GM12878 (cell line): Measurements from ENCODE around the gene TICRR. TPM values are rescaled to one million over a fixed set of nuclear protein-coding genes. Genes with fewer than 3 reads are reported as not detected.

Experiments used
- ATAC-seq: fragments of 200-7000 bp; cut with Tn5 transposase; 3 replicates; pipeline ENCODE4 v1.9.1; 2020; ENCODE audit warnings: mild to moderate bottlenecking, moderate library complexity
- BruUV-seq: library from RNA; stranded (reverse); fragments of 400-500 nt; replicated peaks from 2 replicates; lab custom pipeline; 2021; lab: Mats Ljungman, UMichigan
- CTCF ChIA-PET: fragments of 300-600 bp; sonication (Branson Sonifier 250); formaldehyde crosslinking; extraction: SDS; loops from one replicate; lab custom pipeline; 2021; ENCODE audit warnings: inconsistent platforms; lab: Yijun Ruan, JAX
- POLR2A ChIA-PET: fragments of 350-600 bp; formaldehyde crosslinking; extraction: SDS; loops from one replicate; lab custom pipeline; 2021; ENCODE audit warnings: inconsistent platforms; lab: Charles Lee
- RAD21 ChIA-PET: fragments of 300-600 bp; sonication (Branson Sonifier 250); formaldehyde crosslinking; loops from one replicate; lab custom pipeline; 2023; ENCODE audit warnings: antibody characterized with exemption; ENCODE audit not compliant: unreplicated experiment; lab: Charles Lee
- SMC1A ChIA-PET: fragments of 300-600 bp; sonication (Branson Sonifier 250); formaldehyde crosslinking; loops from one replicate; lab custom pipeline; 2023; ENCODE audit not compliant: unreplicated experiment, uncharacterized antibody; lab: Charles Lee
- DNase-seq: peaks from one replicate; pipeline ENCODE4 v3.0.0-alpha.2; 2011; ENCODE audit warnings: low read depth, low spot score
- FAIRE-seq: peaks from 3 replicates; lab custom pipeline; 2011; peaks lifted over from hg19 to GRCh38; lab: Jason Lieb, UNC
- H2AFZ ChIP-seq: 2 replicates; pipeline ENCODE4 v1.6.0; 2011; ENCODE audit warnings: low read depth, low read length, control low read depth; ENCODE audit not compliant: control insufficient read depth
- H3K27ac ChIP-seq: 2 replicates; pipeline ENCODE4 v1.5.1; 2011; ENCODE audit warnings: control low read depth; ENCODE audit not compliant: control insufficient read depth, insufficient read depth
- H3K27me3 ChIP-seq, 2 experiments: replicated peaks in 1 of 2; 2 replicates each; pipeline versions ENCODE4 v1.6.0 to v1.6.1; 2011; ENCODE audit warnings: low read length in 1 of 2; ENCODE audit not compliant: control insufficient read depth in 2 of 2, insufficient read depth in 2 of 2
- H3K36me3 ChIP-seq, 2 experiments: 2 replicates each; pipeline ENCODE4 v1.5.1; 2011; ENCODE audit warnings: low read length in 1 of 2; ENCODE audit not compliant: control insufficient read depth in 2 of 2, insufficient read depth in 2 of 2
- H3K4me1 ChIP-seq: 2 replicates; pipeline ENCODE4 v1.6.1; 2011; ENCODE audit warnings: mild to moderate bottlenecking, low read length, moderate library complexity, mixed read lengths; ENCODE audit not compliant: control insufficient read depth, insufficient read depth
- H3K4me2 ChIP-seq: 2 replicates; pipeline ENCODE4 v1.6.0; 2011; ENCODE audit warnings: control low read depth; ENCODE audit not compliant: control insufficient read depth, insufficient read depth
- H3K4me3 ChIP-seq: fragments of 200-600 bp; sonication (generic); 2 replicates; pipeline ENCODE4 v1.5.1; 2016
- H3K79me2 ChIP-seq: 2 replicates; pipeline ENCODE4 v1.6.0; 2011; ENCODE audit warnings: low read length; ENCODE audit not compliant: control insufficient read depth, insufficient read depth
- H3K9ac ChIP-seq: 2 replicates; pipeline ENCODE4 v1.8.0; 2011; ENCODE audit warnings: low read length, control low read depth, mixed read lengths; ENCODE audit not compliant: control insufficient read depth, insufficient read depth
- H3K9me3 ChIP-seq: replicated peaks from 3 replicates; pipeline ENCODE4 v1.5.1; 2011; ENCODE audit warnings: mild to moderate bottlenecking, low read length; ENCODE audit not compliant: control insufficient read depth, insufficient read depth
- H4K20me1 ChIP-seq: 2 replicates; pipeline ENCODE4 v1.6.0; 2011; ENCODE audit not compliant: control insufficient read depth, insufficient read depth
- ATF3 ChIP-seq: IDR thresholded peaks from 2 replicates; pipeline ENCODE4 v1.6.1; 2011; ENCODE audit warnings: low read depth, mild to moderate bottlenecking, low read length, moderate library complexity, borderline replicate concordance; ENCODE audit errors: extremely low read depth
- BACH1 ChIP-seq: fragments of 450-650 bp; IDR thresholded peaks from 2 replicates; pipeline ENCODE4 v1.6.1; 2017; ENCODE audit warnings: mild to moderate bottlenecking, borderline replicate concordance
- CBX5 ChIP-seq: sonication (generic); IDR thresholded peaks from 2 replicates; pipeline ENCODE4 v1.6.1; 2016; ENCODE audit warnings: low read depth, moderate library complexity, mild to moderate bottlenecking, inconsistent platforms
- E4F1 ChIP-seq: fragments of 450-650 bp; IDR thresholded peaks from 2 replicates; pipeline ENCODE4 v1.6.1; 2018; ENCODE audit warnings: borderline replicate concordance, mild to moderate bottlenecking; ENCODE audit not compliant: partially characterized antibody
- EED ChIP-seq: sonication (generic); IDR thresholded peaks from 2 replicates; pipeline ENCODE4 v1.6.1; 2016; ENCODE audit warnings: antibody characterized with exemption, low read depth
- FOXK2 ChIP-seq: fragments of 450-650 bp; IDR thresholded peaks from 2 replicates; pipeline ENCODE4 v1.6.1; 2017; ENCODE audit warnings: mild to moderate bottlenecking, moderate library complexity
- IRF4 ChIP-seq: IDR thresholded peaks from 2 replicates; pipeline ENCODE4 v1.6.1; 2011; ENCODE audit warnings: low read depth, low read length
- LARP7 ChIP-seq: fragments of 450-650 bp; IDR thresholded peaks from 2 replicates; pipeline ENCODE4 v1.6.1; 2017; ENCODE audit warnings: mild to moderate bottlenecking
- MLLT1 ChIP-seq: fragments of 450-650 bp; IDR thresholded peaks from 2 replicates; pipeline ENCODE4 v1.6.1; 2016; ENCODE audit warnings: mild to moderate bottlenecking
- MYC ChIP-seq: IDR thresholded peaks from 2 replicates; pipeline ENCODE4 v1.6.1; 2011; ENCODE audit warnings: mild to moderate bottlenecking, low read length, moderate library complexity, inconsistent platforms; ENCODE audit not compliant: insufficient read depth, insufficient replicate concordance, insufficient read length, severe bottlenecking
- NFYB ChIP-seq: IDR thresholded peaks from 2 replicates; pipeline ENCODE4 v1.6.1; 2011; ENCODE audit warnings: low read depth, mild to moderate bottlenecking, low read length, improper control_type of control experiment, moderate library complexity; ENCODE audit not compliant: insufficient read depth
- POLR2AphosphoS2 ChIP-seq: IDR thresholded peaks from 2 replicates; pipeline ENCODE4 v1.6.1; 2011; ENCODE audit warnings: low read depth, mild to moderate bottlenecking, low read length, improper control_type of control experiment, moderate library complexity
- POU2F2 ChIP-seq: IDR thresholded peaks from 3 replicates; pipeline ENCODE4 v1.6.1; 2011; ENCODE audit warnings: low read depth, mild to moderate bottlenecking, low read length, borderline replicate concordance
- RAD51 ChIP-seq: fragments of 450-650 bp; IDR thresholded peaks from 2 replicates; pipeline ENCODE4 v1.6.1; 2016; ENCODE audit warnings: moderate library complexity, mild to moderate bottlenecking, inconsistent platforms
- RB1 ChIP-seq: fragments of 450-650 bp; formaldehyde crosslinking; IDR thresholded peaks from 2 replicates; pipeline ENCODE4 v1.6.1; 2017; ENCODE audit warnings: mild to moderate bottlenecking, borderline replicate concordance
- SREBF2 ChIP-seq: IDR thresholded peaks from 2 replicates; pipeline ENCODE4 v1.6.1; 2012; ENCODE audit warnings: mild to moderate bottlenecking, low read length
- SRF ChIP-seq, 2 experiments: IDR thresholded peaks; 2 replicates each; pipeline ENCODE4 v1.6.1; 2011; ENCODE audit warnings: low read depth in 2 of 2, low read length in 2 of 2, mild to moderate bottlenecking in 1 of 2, moderate library complexity in 1 of 2
- SUZ12 ChIP-seq: fragments of 200-600 bp; sonication (generic); IDR thresholded peaks from one replicate; pipeline ENCODE4 v1.6.1; 2018; ENCODE audit warnings: antibody characterized with exemption, mild to moderate bottlenecking; ENCODE audit not compliant: unreplicated experiment
- ZNF217 ChIP-seq: fragments of 450-650 bp; IDR thresholded peaks from 2 replicates; pipeline ENCODE4 v1.6.1; 2017; ENCODE audit warnings: antibody characterized with exemption, mild to moderate bottlenecking
- WGBS: methylation state at CpG from one replicate; pipeline ENCODE4 v1.1.6; 2016; ENCODE audit warnings: low lambda C conversion rate; ENCODE audit not compliant: insufficient replicate concordance, insufficient coverage; ENCODE audit errors: missing lambda C conversion rate; 5-methylcytosine and 5-hydroxymethylcytosine counted together
- in situ Hi-C: fragments of 300-500 bp; cut with MboI; formaldehyde crosslinking; loops from 9 replicates; pipeline ENCODE4 v1.14.3; 2018; ENCODE audit warnings: mixed read lengths
- intact Hi-C: fragments of 100-400 bp; cut with micrococcal nuclease; formaldehyde crosslinking; loops from one replicate; pipeline ENCODE4 v1.14.2; 2022; ENCODE audit not compliant: unreplicated experiment
- polyA plus RNA-seq, 11 experiments: library from polyadenylated mRNA; depleted of rRNA in 4 of 11; unstranded in 6 of 11; stranded (reverse) in 5 of 11; fragments of >200 nt; fragmentation: Nextera tagmentation in 4 of 11; fragmentation: Illumina TruSeq in 1 of 11; extraction: Ambion mirVana in 4 of 11; extraction: Trizol in 1 of 11; gene quantifications; 1 replicate in 1 of 11; 2 replicates in 10 of 11; pipeline versions ENCODE4 v1.2.1 to v1.2.3, GENCODE V29; 2011 to 2016; ENCODE audit warnings: inconsistent platforms in 2 of 11, missing spikeins in 2 of 11, low read depth in 1 of 11
- total RNA-seq, 4 experiments: library from RNA; depleted of rRNA in 3 of 4; stranded (reverse); fragments of >200 nt in 3 of 4; fragmentation: Illumina TruSeq in 1 of 4; extraction: Trizol in 1 of 4; gene quantifications; 2 replicates each; pipeline versions ENCODE4 v1.2.1 to v1.2.3, GENCODE V29; 2013 to 2021

The TICRR gene
- total and polyA plus RNA-seq, 10 of the 15 experiments (the other 5 are each of a cell fraction or from before 2014, with no cell fraction given), result 0.58 to 21.5 (median 11.5) TPM

GRCh38 chr15:89674526-89674925 is 99.3 kb downstream of the TICRR start:
- Histone ChIP-seq H3K27me3 (no peaks in the 10 kb centered on the region), H3K4me3 (no peak overlapping the region), H3K9ac (no peak overlapping the region), H3K4me1 (no peaks in the 10 kb centered on the region), H3K27ac (no peak overlapping the region), H3K79me2 (no peaks in the 10 kb centered on the region), H3K4me2 (no peak overlapping the region), H2AFZ (no peak overlapping the region), H3K36me3 (no peaks in the 10 kb centered on the region), H3K9me3 (no peaks in the 10 kb centered on the region), H4K20me1 (no peaks in the 10 kb centered on the region)
- in situ Hi-C loops (no loop called here), intact Hi-C loops (no loop called here)
- 57% methylated on average over 4 of the region's 4 CpGs for WGBS
- ChIA-PET POLR2A (no interaction called here), CTCF (no interaction called here), SMC1A (no interaction called here), RAD21 (no interaction called here)
- ATAC-seq (no peak), FAIRE-seq (no peak), DNase-seq (no peak)
- no TSS peak for BruUV-seq
- TF ChIP-seq POLR2AphosphoS2, result no peak
- no peak for TF ChIP-seq EED
- TF ChIP-seq RB1, result no peak
- TF ChIP-seq MLLT1, result no peak
- no peak for TF ChIP-seq ATF3
- TF ChIP-seq MYC, result no peak
- no peak for TF ChIP-seq CBX5
- no peak for TF ChIP-seq FOXK2
- TF ChIP-seq POU2F2, result no peak
- no peak for TF ChIP-seq IRF4
- TF ChIP-seq NFYB, result no peak
- no peak for TF ChIP-seq BACH1
- TF ChIP-seq E4F1, result no peak
- TF ChIP-seq SRF (IDR thresholded peaks at IDR 0.05; ENCODE audit: low read depth in 2 of 2, low read length in 2 of 2), result no peak
- no peak for TF ChIP-seq ZNF217
- TF ChIP-seq SUZ12, result no peak
- TF ChIP-seq LARP7, result no peak
- no peak for TF ChIP-seq RAD51
- TF ChIP-seq SREBF2, result no peak
